Keratinocyte (primary cell): ENCODE measurements around the gene MAPK14. TPM values are rescaled to one million over a fixed set of nuclear protein-coding genes. Genes with fewer than 3 reads are reported as not detected.

Experiments
- DNase-seq: peaks from one replicate; pipeline ENCODE4 v3.0.0-alpha.2; 2011; ENCODE audit warnings: low read depth, missing footprints, low spot score
- FAIRE-seq: peaks from 2 replicates; lab custom pipeline; 2011; peaks lifted over from hg19 to GRCh38; lab: Jason Lieb, UNC
- H2AFZ ChIP-seq: 2 replicates; pipeline ENCODE4 v1.6.0; 2012; ENCODE audit warnings: low read length, control low read depth, inconsistent platforms; ENCODE audit not compliant: control insufficient read depth
- H3K27ac ChIP-seq: 2 replicates; pipeline ENCODE4 v1.5.1; 2011; ENCODE audit warnings: low read length; ENCODE audit not compliant: control insufficient read depth, insufficient read depth
- H3K27me3 ChIP-seq: 3 replicates; pipeline ENCODE4 v1.6.0; 2011; ENCODE audit warnings: low read length; ENCODE audit not compliant: control insufficient read depth, insufficient read depth; ENCODE audit errors: extremely low read depth
- H3K36me3 ChIP-seq, 2 experiments: 2 replicates in 1 of 2; 3 replicates in 1 of 2; pipeline ENCODE4 v1.5.1; 2011; ENCODE audit warnings: low read length in 2 of 2, mild to moderate bottlenecking in 1 of 2; ENCODE audit not compliant: control insufficient read depth in 2 of 2, insufficient read depth in 2 of 2; ENCODE audit errors: extremely low read depth in 1 of 2
- H3K4me1 ChIP-seq: 3 replicates; pipeline ENCODE4 v1.5.1; 2011; ENCODE audit warnings: low read length; ENCODE audit not compliant: control insufficient read depth, insufficient read depth; ENCODE audit errors: extremely low read depth
- H3K4me2 ChIP-seq: 3 replicates; pipeline ENCODE4 v1.6.0; 2011; ENCODE audit warnings: low read depth, low read length; ENCODE audit not compliant: control insufficient read depth, insufficient read depth; ENCODE audit errors: extremely low read depth
- H3K4me3 ChIP-seq, 3 experiments: fragments of 200-600 bp in 1 of 3; sonication (generic) in 1 of 3; 2 replicates in 2 of 3; 3 replicates in 1 of 3; pipeline ENCODE4 v1.5.1; 2011 to 2016; ENCODE audit warnings: low read length in 3 of 3, mild to moderate bottlenecking in 3 of 3, control low read depth in 2 of 3, inconsistent platforms in 1 of 3, low read depth in 1 of 3, mixed read lengths in 1 of 3, mixed run types in 1 of 3, moderate library complexity in 1 of 3; ENCODE audit not compliant: control insufficient read depth in 2 of 3, insufficient read depth in 2 of 3; ENCODE audit errors: extremely low read depth in 1 of 3
- H3K79me2 ChIP-seq: 2 replicates; pipeline ENCODE4 v1.6.0; 2012; ENCODE audit warnings: low read length; ENCODE audit not compliant: control insufficient read depth, insufficient read depth
- H3K9ac ChIP-seq: 3 replicates; pipeline ENCODE4 v1.6.0; 2011; ENCODE audit warnings: low read length; ENCODE audit not compliant: control insufficient read depth, insufficient read depth; ENCODE audit errors: extremely low read depth
- H3K9me1 ChIP-seq: 3 replicates; pipeline ENCODE4 v1.6.0; 2011; ENCODE audit warnings: low read length; ENCODE audit not compliant: control insufficient read depth, insufficient read depth; ENCODE audit errors: extremely low read depth
- H3K9me3 ChIP-seq: 2 replicates; pipeline ENCODE4 v1.5.1; 2012; ENCODE audit warnings: low read depth, low read length; ENCODE audit not compliant: control insufficient read depth
- H4K20me1 ChIP-seq: 3 replicates; pipeline ENCODE4 v1.6.0; 2011; ENCODE audit warnings: low read length; ENCODE audit not compliant: control insufficient read depth, insufficient read depth; ENCODE audit errors: extremely low read depth
- EZH2 ChIP-seq: IDR thresholded peaks from one replicate; pipeline ENCODE4 v1.6.1; 2012; ENCODE audit warnings: inconsistent platforms, mild to moderate bottlenecking, low read length, moderate library complexity
- dilution Hi-C: fragments of 300-500 bp; cut with MboI; formaldehyde crosslinking; loops from one replicate; pipeline ENCODE4 v1.7.0; 2020; ENCODE audit warnings: low sequenced_read_pairs; ENCODE audit not compliant: extremely low pct_ligation_motif_present
- polyA plus RNA-seq, 5 experiments: library from polyadenylated mRNA; depleted of rRNA in 3 of 5; stranded (reverse) in 3 of 5; stranded (forward) in 1 of 5; unstranded in 1 of 5; fragments of >200 nt; gene quantifications; 1 replicate in 1 of 5; 2 replicates in 3 of 5; 3 replicates in 1 of 5; pipeline versions ENCODE4 v1.2.1 to v1.2.3, GENCODE V29; 2011 to 2012; ENCODE audit warnings: missing spikeins in 2 of 5, low read depth in 1 of 5, low replicate concordance in 1 of 5
- TF ChIP-seq, protein P1 (sequence below), 3 experiments: IDR thresholded peaks in 1 of 3; conservative IDR thresholded peaks in 1 of 3; optimal IDR thresholded peaks in 1 of 3; 2 replicates in 2 of 3; 3 replicates in 1 of 3; pipeline versions ENCODE3 to v1.5.1; 2011; ENCODE audit warnings: low read length in 3 of 3, mild to moderate bottlenecking in 3 of 3, moderate library complexity in 2 of 3, control low read depth in 1 of 3, inconsistent platforms in 1 of 3; ENCODE audit not compliant: insufficient read depth in 2 of 3; ENCODE audit errors: extremely low read depth in 1 of 3

The MAPK14 gene
- polyA plus RNA-seq, 1 donor (not counting 4 experiments of a cell fraction or from before 2014, with no cell fraction given) = 52.4 TPM

DNA sequence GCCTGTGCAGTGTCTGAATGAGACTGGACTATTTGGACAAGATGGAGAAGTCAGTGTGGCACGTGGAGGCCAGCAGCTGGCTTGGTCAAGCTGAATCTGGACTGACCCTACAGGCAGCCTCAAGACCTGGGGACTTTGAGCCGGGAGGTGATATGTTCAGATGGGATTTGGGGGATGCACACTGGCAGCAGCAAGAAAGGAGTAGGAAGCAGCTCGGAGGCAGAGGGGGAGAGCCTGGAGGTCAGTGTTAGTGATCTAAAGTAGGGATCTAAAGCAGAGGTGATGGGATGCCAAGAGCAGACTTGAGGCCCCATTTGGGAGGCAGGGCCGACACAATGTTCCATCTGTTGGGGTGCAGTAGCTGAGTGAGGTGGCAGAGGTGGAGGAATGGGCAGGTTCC lies 105.5 kb downstream of the MAPK14 start:
- H3K4me3 ChIP-seq = no peak overlapping the region
- no peaks in the 10 kb centered on the region for H3K9me1 ChIP-seq
- H3K4me2 ChIP-seq = peak overlapping the region; percentile 23
- no peak for TF ChIP-seq EZH2
- TF ChIP-seq, protein P1, sequence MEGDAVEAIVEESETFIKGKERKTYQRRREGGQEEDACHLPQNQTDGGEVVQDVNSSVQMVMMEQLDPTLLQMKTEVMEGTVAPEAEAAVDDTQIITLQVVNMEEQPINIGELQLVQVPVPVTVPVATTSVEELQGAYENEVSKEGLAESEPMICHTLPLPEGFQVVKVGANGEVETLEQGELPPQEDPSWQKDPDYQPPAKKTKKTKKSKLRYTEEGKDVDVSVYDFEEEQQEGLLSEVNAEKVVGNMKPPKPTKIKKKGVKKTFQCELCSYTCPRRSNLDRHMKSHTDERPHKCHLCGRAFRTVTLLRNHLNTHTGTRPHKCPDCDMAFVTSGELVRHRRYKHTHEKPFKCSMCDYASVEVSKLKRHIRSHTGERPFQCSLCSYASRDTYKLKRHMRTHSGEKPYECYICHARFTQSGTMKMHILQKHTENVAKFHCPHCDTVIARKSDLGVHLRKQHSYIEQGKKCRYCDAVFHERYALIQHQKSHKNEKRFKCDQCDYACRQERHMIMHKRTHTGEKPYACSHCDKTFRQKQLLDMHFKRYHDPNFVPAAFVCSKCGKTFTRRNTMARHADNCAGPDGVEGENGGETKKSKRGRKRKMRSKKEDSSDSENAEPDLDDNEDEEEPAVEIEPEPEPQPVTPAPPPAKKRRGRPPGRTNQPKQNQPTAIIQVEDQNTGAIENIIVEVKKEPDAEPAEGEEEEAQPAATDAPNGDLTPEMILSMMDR (optimal IDR thresholded peaks at IDR 0.05 in 1 of 3, IDR thresholded peaks at IDR 0.05 in 1 of 3, conservative IDR thresholded peaks at IDR 0.05 in 1 of 3; ENCODE audit: extremely low read depth in 1 of 3, insufficient read depth in 2 of 3, low read length in 3 of 3) = no peak
- no peaks in the 10 kb centered on the region for H3K27me3 ChIP-seq
- no peak for FAIRE-seq
- H2AFZ ChIP-seq = no peak overlapping the region
- no peaks in the 10 kb centered on the region for H4K20me1 ChIP-seq
- no peak for DNase-seq
- peaks cover 0 to 15% of the 10 kb centered on the region in 2 experiments for H3K36me3 ChIP-seq
- no peak overlapping the region for H3K27ac ChIP-seq
- H3K4me1 ChIP-seq = peaks cover 26% of the 10 kb centered on the region
- no peak overlapping the region for H3K9ac ChIP-seq
- H3K79me2 ChIP-seq = peaks cover 2% of the 10 kb centered on the region
- dilution Hi-C loops = no loop called here
- no peaks in the 10 kb centered on the region for H3K9me3 ChIP-seq

DNA sequence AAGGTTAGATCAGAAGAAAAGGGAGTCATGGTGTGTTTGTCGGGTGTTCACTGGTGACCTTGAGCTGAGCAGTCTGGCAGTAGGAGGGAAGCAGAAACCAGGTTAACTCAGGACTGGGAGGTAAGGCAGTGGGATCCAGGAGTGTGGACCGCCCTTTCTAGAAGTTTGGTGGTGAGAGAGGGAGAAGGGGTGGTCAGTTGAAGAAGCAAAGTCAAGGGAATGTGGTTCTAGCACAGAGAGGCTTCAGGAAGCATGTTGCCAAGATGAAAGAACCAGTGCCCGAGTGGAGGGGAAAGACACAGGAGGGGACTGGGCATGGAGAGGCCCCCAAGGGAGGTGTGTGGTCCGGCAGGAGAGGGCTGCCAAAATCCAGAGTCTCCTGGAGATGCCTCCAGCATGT lies 106.3 kb downstream of the MAPK14 start:
- peaks cover 26% of the 10 kb centered on the region for H3K4me1 ChIP-seq
- H3K79me2 ChIP-seq = peaks cover 2% of the 10 kb centered on the region
- DNase-seq = no peak
- TF ChIP-seq, protein P1 (optimal IDR thresholded peaks at IDR 0.05 in 1 of 3, IDR thresholded peaks at IDR 0.05 in 1 of 3, conservative IDR thresholded peaks at IDR 0.05 in 1 of 3; ENCODE audit: extremely low read depth in 1 of 3, insufficient read depth in 2 of 3, low read length in 3 of 3) = no peak
- H3K27me3 ChIP-seq = no peaks in the 10 kb centered on the region
- H2AFZ ChIP-seq = no peak overlapping the region
- peaks cover 0 to 17% of the 10 kb centered on the region in 2 experiments for H3K36me3 ChIP-seq
- no peak overlapping the region for H3K9ac ChIP-seq
- dilution Hi-C loops = no loop called here
- H3K27ac ChIP-seq = no peak overlapping the region
- H3K9me3 ChIP-seq = no peaks in the 10 kb centered on the region
- FAIRE-seq = no peak
- no peak overlapping the region for H3K4me2 ChIP-seq
- no peaks in the 10 kb centered on the region for H4K20me1 ChIP-seq
- H3K4me3 ChIP-seq = no peak overlapping the region
- no peaks in the 10 kb centered on the region for H3K9me1 ChIP-seq
